ENCODE results near the gene SCRN1.

DNA sequence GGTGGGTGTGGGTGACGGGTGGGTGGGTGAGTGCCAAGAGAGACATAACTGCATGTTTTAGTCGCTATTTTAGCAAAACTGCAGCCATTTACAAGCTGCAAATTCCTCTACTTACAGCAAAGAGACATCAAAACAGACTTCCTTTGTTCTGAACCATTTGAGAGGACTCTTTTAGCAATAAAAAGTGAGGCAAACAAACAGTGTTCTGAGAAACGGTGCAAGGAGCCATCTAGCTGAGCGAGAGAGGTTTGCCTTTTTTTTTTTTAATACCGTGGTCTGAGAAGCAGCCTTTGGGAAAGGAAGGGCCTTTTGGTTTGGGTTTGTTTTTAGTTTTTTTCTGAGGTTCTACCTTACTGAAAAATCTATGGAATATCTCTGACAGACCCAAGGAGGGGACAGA, 62.9 kb downstream of the SCRN1 start:
- TF ChIP-seq KMT2A (CRISPR knock-in tag; IDR thresholded peaks at IDR 0.05) (no peak), CTCF (CRISPR knock-in tag; IDR thresholded peaks at IDR 0.05) (no peak), ZBTB38 (CRISPR knock-in tag; IDR thresholded peaks at IDR 0.05) (no peak), MYPOP (CRISPR knock-in tag; IDR thresholded peaks at IDR 0.05) (no peak), ZNF549 (CRISPR knock-in tag; IDR thresholded peaks at IDR 0.05) (no peak), HNRNPUL1 (IDR thresholded peaks at IDR 0.05; ENCODE audit: low read depth, low read length) (no peak), RAD21 (CRISPR knock-in tag; IDR thresholded peaks at IDR 0.05) (no peak), SMAD1 (CRISPR knock-in tag; IDR thresholded peaks at IDR 0.05; ENCODE audit: borderline replicate concordance, low read depth) (no peak), HNRNPH1 (optimal IDR thresholded peaks at IDR 0.05; ENCODE audit: low read depth, low read length) (no peak), ADNP (CRISPR knock-in tag; IDR thresholded peaks at IDR 0.05) (no peak), CBX2 (IDR thresholded peaks at IDR 0.05; ENCODE audit: low read depth, low read length) (no peak), CBX2 (CRISPR knock-in tag; IDR thresholded peaks at IDR 0.05; ENCODE audit: low read depth) (no peak), RARA (CRISPR knock-in tag; IDR thresholded peaks at IDR 0.05) (no peak)
- TF ChIP-seq, protein P1, sequence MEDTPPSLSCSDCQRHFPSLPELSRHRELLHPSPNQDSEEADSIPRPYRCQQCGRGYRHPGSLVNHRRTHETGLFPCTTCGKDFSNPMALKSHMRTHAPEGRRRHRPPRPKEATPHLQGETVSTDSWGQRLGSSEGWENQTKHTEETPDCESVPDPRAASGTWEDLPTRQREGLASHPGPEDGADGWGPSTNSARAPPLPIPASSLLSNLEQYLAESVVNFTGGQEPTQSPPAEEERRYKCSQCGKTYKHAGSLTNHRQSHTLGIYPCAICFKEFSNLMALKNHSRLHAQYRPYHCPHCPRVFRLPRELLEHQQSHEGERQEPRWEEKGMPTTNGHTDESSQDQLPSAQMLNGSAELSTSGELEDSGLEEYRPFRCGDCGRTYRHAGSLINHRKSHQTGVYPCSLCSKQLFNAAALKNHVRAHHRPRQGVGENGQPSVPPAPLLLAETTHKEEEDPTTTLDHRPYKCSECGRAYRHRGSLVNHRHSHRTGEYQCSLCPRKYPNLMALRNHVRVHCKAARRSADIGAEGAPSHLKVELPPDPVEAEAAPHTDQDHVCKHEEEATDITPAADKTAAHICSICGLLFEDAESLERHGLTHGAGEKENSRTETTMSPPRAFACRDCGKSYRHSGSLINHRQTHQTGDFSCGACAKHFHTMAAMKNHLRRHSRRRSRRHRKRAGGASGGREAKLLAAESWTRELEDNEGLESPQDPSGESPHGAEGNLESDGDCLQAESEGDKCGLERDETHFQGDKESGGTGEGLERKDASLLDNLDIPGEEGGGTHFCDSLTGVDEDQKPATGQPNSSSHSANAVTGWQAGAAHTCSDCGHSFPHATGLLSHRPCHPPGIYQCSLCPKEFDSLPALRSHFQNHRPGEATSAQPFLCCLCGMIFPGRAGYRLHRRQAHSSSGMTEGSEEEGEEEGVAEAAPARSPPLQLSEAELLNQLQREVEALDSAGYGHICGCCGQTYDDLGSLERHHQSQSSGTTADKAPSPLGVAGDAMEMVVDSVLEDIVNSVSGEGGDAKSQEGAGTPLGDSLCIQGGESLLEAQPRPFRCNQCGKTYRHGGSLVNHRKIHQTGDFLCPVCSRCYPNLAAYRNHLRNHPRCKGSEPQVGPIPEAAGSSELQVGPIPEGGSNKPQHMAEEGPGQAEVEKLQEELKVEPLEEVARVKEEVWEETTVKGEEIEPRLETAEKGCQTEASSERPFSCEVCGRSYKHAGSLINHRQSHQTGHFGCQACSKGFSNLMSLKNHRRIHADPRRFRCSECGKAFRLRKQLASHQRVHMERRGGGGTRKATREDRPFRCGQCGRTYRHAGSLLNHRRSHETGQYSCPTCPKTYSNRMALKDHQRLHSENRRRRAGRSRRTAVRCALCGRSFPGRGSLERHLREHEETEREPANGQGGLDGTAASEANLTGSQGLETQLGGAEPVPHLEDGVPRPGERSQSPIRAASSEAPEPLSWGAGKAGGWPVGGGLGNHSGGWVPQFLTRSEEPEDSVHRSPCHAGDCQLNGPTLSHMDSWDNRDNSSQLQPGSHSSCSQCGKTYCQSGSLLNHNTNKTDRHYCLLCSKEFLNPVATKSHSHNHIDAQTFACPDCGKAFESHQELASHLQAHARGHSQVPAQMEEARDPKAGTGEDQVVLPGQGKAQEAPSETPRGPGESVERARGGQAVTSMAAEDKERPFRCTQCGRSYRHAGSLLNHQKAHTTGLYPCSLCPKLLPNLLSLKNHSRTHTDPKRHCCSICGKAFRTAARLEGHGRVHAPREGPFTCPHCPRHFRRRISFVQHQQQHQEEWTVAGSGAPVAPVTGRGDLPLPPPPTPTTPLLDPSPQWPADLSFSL (CRISPR knock-in tag; IDR thresholded peaks at IDR 0.05): no peak
- TF ChIP-seq, protein P2, sequence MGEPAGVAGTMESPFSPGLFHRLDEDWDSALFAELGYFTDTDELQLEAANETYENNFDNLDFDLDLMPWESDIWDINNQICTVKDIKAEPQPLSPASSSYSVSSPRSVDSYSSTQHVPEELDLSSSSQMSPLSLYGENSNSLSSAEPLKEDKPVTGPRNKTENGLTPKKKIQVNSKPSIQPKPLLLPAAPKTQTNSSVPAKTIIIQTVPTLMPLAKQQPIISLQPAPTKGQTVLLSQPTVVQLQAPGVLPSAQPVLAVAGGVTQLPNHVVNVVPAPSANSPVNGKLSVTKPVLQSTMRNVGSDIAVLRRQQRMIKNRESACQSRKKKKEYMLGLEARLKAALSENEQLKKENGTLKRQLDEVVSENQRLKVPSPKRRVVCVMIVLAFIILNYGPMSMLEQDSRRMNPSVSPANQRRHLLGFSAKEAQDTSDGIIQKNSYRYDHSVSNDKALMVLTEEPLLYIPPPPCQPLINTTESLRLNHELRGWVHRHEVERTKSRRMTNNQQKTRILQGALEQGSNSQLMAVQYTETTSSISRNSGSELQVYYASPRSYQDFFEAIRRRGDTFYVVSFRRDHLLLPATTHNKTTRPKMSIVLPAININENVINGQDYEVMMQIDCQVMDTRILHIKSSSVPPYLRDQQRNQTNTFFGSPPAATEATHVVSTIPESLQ (CRISPR knock-in tag; conservative IDR thresholded peaks at IDR 0.05): no peak

Measured in HepG2 (cell line).